ENCODE measurements around the gene ARID1B.

Gene ARID1B

GRCh38 chr6:157063923-157064322, 286.7 kb downstream of the ARID1B start:
- TF ChIP-seq CTCF (IDR thresholded peaks at IDR 0.05; ENCODE audit: low read depth, low read length, missing control alignments) = no peak
- DNase-seq = no peak
- no peaks in the 10 kb centered on the region for H3K36me3 ChIP-seq (replicated peaks)
- in situ Hi-C loops (cut with HindIII; ENCODE audit: low pct_ligation_motif_present, low sequenced_read_pairs) = no loop called here
- no peak overlapping the region for H3K4me3 ChIP-seq (ENCODE audit: low read depth, low read length)
- H3K27ac ChIP-seq = no peak overlapping the region
- H3K27me3 ChIP-seq (replicated peaks) = no peaks in the 10 kb centered on the region

- Histone ChIP-seq H3K36me3 (replicated peaks) (no peaks in the 10 kb centered on the region), H3K27me3 (replicated peaks) (no peaks in the 10 kb centered on the region), H3K27ac (no peak overlapping the region), H3K4me3 (ENCODE audit: low read depth, low read length) (no peak overlapping the region)
- in situ Hi-C loops (cut with HindIII; ENCODE audit: low pct_ligation_motif_present, low sequenced_read_pairs) = no loop called here
- TF ChIP-seq CTCF (IDR thresholded peaks at IDR 0.05; ENCODE audit: low read depth, low read length, missing control alignments) = no peak
- DNase-seq = no peak
Measured at GRCh38 chr6:157064502-157064901, 287.3 kb downstream of the ARID1B start.

- in situ Hi-C loops (cut with HindIII; ENCODE audit: low pct_ligation_motif_present, low sequenced_read_pairs) = no loop called here
- no peaks in the 10 kb centered on the region for H3K27me3 ChIP-seq (replicated peaks)
- TF ChIP-seq CTCF (IDR thresholded peaks at IDR 0.05; ENCODE audit: low read depth, low read length, missing control alignments) = no peak
- no peak overlapping the region for H3K4me3 ChIP-seq (ENCODE audit: low read depth, low read length)
- H3K27ac ChIP-seq = no peak overlapping the region
- no peaks in the 10 kb centered on the region for H3K36me3 ChIP-seq (replicated peaks)
- DNase-seq = no peak
Measured at GRCh38 chr6:157065366-157065765, 288.2 kb downstream of the ARID1B start.

- in situ Hi-C loops (cut with HindIII; ENCODE audit: low pct_ligation_motif_present, low sequenced_read_pairs) = no loop called here
- DNase-seq = no peak
- H3K4me3 ChIP-seq (ENCODE audit: low read depth, low read length) = no peak overlapping the region
- no peaks in the 10 kb centered on the region for H3K27me3 ChIP-seq (replicated peaks)
- no peaks in the 10 kb centered on the region for H3K36me3 ChIP-seq (replicated peaks)
- no peak overlapping the region for H3K27ac ChIP-seq
- TF ChIP-seq CTCF (IDR thresholded peaks at IDR 0.05; ENCODE audit: low read depth, low read length, missing control alignments) = no peak
Measured at GRCh38 chr6:157066781-157067491, 289.8 kb downstream of the ARID1B start.

GRCh38 chr6:157067507-157067906, 290.3 kb downstream of the ARID1B start:
- H3K36me3 ChIP-seq (replicated peaks) = no peaks in the 10 kb centered on the region
- no peak for TF ChIP-seq CTCF (IDR thresholded peaks at IDR 0.05; ENCODE audit: low read depth, low read length, missing control alignments)
- no peak overlapping the region for H3K27ac ChIP-seq
- no peak for DNase-seq
- in situ Hi-C loops (cut with HindIII; ENCODE audit: low pct_ligation_motif_present, low sequenced_read_pairs) = no loop called here
- H3K27me3 ChIP-seq (replicated peaks) = no peaks in the 10 kb centered on the region
- H3K4me3 ChIP-seq (ENCODE audit: low read depth, low read length) = no peak overlapping the region
